ENCODE data around the gene CBR1. TPM values are rescaled to one million over a fixed set of nuclear protein-coding genes. Genes with fewer than 3 reads are reported as not detected.

Gene CBR1
- total and polyA plus RNA-seq, 2 of the 8 experiments (the other 6 are each of a cell fraction or from before 2014, with no cell fraction given): 1.8 to 207 TPM

DNA sequence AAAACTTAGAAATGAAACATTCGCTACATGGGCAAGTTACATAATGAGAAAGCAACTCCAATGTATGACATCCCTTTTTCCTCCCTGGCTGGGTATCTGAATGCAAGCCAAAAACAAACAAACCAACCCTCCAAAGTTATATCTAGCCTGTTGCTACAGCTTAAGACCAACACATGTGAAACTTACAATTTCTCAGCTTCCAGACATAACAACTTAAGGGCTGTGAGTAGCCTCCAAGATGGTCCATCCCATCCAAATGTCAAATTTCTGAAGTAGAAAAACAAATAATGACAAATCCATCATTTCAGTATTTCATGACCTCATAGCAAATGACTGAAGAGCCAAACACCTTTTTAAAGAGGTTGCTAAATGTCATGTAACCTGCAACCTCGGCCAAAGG lies 29.4 kb upstream of the CBR1 start (continued):
- no peak for TF ChIP-seq CBX5 (IDR thresholded peaks at IDR 0.05; ENCODE audit: low read depth, low read length)
- TF ChIP-seq ZNF274 (IDR thresholded peaks at IDR 0.05; ENCODE audit: borderline replicate concordance, extremely low read depth, low read length): no peak
- no peak for TF ChIP-seq HDAC6 (IDR thresholded peaks at IDR 0.05; ENCODE audit: low read depth, low read length)
- TF ChIP-seq BRCA1 (IDR thresholded peaks at IDR 0.05; ENCODE audit: low read depth, low read length): no peak

Data from H1 (cell line).